IPS-18c (cell line): Measurements from ENCODE around the gene KATNAL2.
A peak's percentile ranks its signal among the peaks of the same experiment; 100 is the strongest.

Source experiments
- H3K4me3 ChIP-seq: 2 replicates; pipeline ENCODE4 v1.7.0; 2013; ENCODE audit warnings: low read depth, mild to moderate bottlenecking, low read length, moderate library complexity; ENCODE audit not compliant: insufficient read depth
- H3K9me3 ChIP-seq: one replicate; pipeline ENCODE4 v1.6.1; 2013; ENCODE audit warnings: mild to moderate bottlenecking, low read length, moderate library complexity; ENCODE audit not compliant: control insufficient read depth, insufficient read depth

Gene KATNAL2

DNA sequence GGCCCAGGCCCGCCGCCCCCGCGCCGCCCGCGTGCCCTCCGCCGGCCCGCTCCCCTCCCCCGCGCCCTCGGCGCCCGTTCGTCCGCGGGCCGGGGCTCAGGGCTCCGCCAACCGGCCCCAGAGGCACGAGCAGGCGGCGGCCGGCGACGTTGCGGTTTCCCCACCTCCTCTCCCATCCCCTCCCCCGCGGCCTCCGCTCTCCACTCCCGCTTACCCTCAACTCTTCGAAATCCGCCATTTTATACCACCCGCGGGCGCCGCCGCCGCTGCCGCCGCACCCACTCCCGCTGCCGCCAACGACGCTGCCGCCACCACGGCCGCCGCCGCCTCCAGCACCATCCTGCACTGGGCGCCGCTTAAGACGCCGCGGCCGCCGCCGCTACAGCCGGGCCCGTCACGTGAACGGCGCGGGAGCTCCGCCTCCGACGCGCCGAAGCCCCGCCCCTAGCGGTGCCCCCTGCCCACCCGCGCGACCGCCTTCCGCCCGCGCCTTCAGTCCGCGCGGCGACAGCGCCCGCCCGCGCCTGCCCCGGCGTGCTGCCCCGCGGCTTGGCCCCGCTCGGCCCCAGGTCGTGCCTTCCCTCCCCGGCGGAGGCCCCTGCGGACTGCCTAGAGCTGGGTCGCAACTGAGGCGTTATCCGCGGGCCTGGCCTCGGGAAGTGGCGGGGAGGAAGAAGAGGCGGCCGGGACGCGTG, at the start of gene KATNAL2, which contains the start of gene PIAS2:
Gene KATNAL2, plus strand, starts transcription at position 495 of the 695 bp plus-strand sequence. CDS start 29,271 bp downstream, outside the sequence.
Gene PIAS2, minus strand, starts transcription at position 400 of the 695 bp plus-strand sequence. Its CDS starts 162 bp downstream, at position 238.
- Histone ChIP-seq H3K9me3 (no peaks in the 10 kb centered on the region), H3K4me3 (peak within 1 kb of the TSS; percentile 45)

DNA sequence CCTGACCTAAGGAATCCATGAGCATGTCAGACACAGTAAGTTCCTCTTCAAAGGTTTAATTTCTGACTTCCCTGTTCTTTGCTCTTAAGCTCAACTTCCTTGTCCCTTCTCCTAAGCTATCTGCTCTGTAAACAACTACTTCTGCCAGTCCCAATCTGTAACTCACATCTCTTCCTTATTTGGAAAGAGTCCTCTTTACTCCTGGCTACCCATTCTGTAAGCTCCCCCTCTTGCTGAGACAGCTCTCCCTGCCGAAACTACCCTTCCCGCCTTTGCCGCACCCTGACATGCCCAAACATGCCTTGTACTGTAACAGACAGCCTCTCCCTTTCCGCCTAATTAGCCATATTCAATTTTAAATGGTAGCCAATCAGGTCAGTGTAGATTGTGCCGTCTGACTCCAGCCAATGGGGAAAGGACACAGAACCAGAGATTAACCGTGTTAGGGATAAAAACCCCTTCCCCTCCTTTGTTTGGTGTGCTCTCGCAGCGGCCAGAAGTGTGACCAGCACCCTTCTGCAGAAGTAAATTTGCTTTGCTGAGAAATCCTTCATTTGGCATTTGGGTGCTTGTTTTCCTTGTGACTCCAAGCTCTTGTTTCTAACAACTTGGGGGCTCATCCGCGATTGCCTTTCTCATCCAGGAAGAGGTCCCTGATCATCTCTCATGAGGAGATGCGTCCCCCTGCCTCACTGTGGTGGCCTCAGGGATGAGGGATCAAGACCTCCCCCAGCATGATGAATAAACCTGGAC, 49.1 kb upstream of the KATNAL2 start:
- peak overlapping the region; percentile 4; the same call in 1 of the 2 replicates for H3K4me3 ChIP-seq

DNA sequence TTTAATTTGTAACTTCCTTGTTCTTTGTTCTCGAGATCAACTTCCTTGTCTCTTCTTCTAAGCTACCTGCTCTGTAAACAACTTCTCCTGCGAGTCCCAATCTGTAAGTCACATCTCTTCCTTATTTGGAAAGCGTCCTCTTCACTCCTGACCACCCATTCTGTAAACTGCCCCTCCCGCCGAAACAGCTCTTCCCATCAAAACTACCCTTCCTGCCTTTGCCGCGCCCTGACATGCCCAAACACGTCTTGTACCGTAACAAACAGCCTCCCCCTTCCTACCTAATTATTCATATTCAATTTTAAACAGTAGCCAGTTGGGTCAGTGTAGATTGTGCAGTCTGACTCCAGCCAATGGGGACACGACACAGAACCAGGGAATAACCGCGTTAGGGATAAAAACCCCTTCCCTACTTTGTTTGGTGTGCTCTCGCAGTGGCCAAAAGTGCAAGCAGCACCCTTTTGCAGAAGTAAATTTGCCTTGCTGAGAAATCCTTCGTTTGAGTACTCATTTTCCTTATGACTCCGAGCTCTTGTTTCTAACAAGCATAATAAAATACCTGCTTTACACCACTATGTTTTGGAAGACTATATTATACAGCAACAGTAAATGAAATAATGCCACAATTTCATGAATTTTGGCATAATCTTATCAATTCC, 39.9 kb upstream of the KATNAL2 start:
- no peak overlapping the region for H3K4me3 ChIP-seq
- H3K9me3 ChIP-seq = peaks cover 23% of the 10 kb centered on the region

More for the DNA sequence above, 49.1 kb upstream of the KATNAL2 start:
- peaks cover 20% of the 10 kb centered on the region for H3K9me3 ChIP-seq

DNA sequence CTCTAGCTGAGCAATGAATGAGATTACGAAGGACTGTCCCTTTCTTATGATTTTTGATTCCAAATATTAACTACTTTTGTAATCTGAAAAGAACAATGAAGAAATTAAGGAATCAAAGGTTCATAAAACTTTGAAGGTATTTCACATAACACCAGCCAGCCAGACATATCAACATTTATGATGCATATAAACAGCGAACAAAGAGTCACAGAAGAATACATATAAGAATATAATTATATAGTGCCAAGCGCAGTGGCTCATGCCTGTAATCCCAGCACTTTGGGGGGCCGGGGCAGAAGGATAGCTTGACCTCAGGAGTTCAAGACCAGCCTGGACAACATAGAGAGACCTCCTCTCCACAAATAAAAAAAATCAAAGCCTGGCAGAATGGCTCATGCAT, 34.2 kb upstream of the KATNAL2 start:
- peaks cover 11% of the 10 kb centered on the region for H3K9me3 ChIP-seq
- H3K4me3 ChIP-seq = no peak overlapping the region

DNA sequence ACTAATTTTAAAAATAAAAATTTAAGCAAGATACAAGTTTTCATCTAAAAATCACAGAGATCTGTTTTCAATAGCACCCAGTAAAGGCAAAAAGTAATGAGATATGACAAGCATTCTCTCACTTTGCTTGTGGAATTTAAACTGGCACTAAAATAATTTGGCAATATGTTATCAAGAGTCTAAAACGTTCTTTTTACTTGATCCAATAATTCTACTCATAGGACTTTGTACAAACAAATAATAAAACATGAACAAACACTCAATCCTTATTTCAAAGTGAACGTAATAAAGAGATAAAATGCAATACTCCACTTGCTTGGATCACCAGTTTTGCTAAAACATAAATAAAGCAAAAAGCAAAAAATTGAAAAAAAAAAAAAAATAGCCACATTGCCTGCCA, 30.5 kb upstream of the KATNAL2 start:
- no peak overlapping the region for H3K4me3 ChIP-seq
- peaks cover 8% of the 10 kb centered on the region for H3K9me3 ChIP-seq

DNA sequence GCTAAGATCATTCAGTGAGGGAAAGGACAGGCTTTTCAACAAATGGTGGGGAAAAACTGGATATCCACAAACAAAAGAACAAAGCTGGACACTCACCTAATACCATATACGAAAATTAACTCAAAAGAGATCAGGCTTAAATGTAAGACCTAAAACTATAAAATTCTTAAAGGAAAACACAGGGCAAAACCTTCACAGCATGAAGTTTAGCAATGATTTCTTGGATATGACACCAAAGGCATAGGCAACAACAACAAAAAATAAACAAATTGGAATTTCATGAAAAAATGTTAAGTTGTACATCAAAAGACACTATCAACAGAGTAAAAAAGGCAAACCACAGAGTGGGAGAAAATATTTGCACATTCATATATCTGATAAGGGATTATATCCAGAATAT, 28.4 kb upstream of the KATNAL2 start:
- no peak overlapping the region for H3K4me3 ChIP-seq
- peaks cover 8% of the 10 kb centered on the region for H3K9me3 ChIP-seq

DNA sequence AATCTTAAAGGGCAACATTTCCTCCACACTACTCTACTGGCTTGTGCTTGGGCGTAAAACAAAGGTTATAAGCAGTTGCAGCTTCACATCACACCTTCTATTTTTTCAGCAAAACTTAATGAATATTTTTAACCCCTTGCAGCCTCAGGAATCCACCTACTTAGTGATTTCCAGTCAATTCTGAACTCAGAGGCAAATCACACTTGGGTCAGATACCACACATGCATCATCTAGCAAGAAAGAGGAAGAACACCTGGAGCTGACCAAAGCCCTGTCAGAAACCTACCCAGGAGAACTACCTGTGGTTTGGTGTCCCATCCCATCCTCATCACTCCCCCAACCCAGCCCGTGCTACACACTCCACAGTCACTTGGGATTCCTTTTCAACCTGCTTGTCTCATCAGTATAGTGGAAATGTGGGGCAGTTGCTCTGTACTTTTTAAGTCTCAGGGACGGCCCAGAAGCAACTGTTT, 25.6 kb upstream of the KATNAL2 start:
- H3K4me3 ChIP-seq = no peak overlapping the region
- peaks cover 8% of the 10 kb centered on the region for H3K9me3 ChIP-seq

- Histone ChIP-seq H3K9me3 (peaks cover 5% of the 10 kb centered on the region), H3K4me3 (no peak overlapping the region)
Measured at GRCh38 chr18:46892842-46893241, 24.6 kb upstream of the KATNAL2 start.

- Histone ChIP-seq H3K4me3 (no peak overlapping the region), H3K9me3 (peaks cover 4% of the 10 kb centered on the region)
Measured at GRCh38 chr18:46893360-46893759, 24.0 kb upstream of the KATNAL2 start.

- Histone ChIP-seq H3K4me3 (no peak overlapping the region), H3K9me3 (no peaks in the 10 kb centered on the region)
Measured at GRCh38 chr18:46894124-46894523, 23.3 kb upstream of the KATNAL2 start.

DNA sequence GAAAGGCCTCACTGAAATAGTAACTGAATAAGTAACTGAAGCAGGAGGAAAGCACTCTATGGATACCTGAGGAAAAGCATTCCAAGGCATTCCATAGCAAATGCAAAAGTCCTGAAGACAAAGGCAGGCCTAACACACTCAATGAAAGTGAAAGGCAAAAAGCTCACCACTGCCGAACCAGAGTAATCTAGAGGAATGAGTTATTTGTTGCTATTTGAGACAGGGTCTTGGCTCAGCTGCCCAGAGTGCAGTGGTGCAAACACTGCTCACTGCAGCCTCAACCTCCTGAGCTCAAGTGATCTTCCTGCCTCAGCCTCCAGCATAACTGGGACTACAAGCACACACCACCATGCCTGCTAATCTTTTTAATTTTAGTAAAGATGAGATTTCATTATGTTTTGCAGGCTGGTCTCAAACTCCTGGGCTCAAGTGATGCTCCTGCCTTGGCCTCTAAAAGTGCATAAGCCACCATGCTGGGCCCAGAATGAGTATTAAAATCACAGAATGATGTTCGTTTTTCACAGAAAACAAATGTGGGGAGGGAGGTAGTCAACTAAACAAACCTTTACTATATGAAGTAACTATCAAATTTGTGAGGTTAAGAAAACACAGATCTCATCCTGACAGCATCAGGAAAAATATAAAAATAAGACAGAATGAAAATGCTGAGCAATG, 18.0 kb upstream of the KATNAL2 start:
- no peaks in the 10 kb centered on the region for H3K9me3 ChIP-seq
- no peak overlapping the region for H3K4me3 ChIP-seq

GRCh38 chr18:46903406-46903805, 14.0 kb upstream of the KATNAL2 start:
- Histone ChIP-seq H3K9me3 (no peaks in the 10 kb centered on the region), H3K4me3 (no peak overlapping the region)

GRCh38 chr18:46909497-46909896, 7.9 kb upstream of the KATNAL2 start:
- Histone ChIP-seq H3K4me3 (no peak overlapping the region), H3K9me3 (no peaks in the 10 kb centered on the region)

GRCh38 chr18:46910856-46911255, 6.5 kb upstream of the KATNAL2 start:
- H3K9me3 ChIP-seq = no peaks in the 10 kb centered on the region
- H3K4me3 ChIP-seq = no peak overlapping the region

DNA sequence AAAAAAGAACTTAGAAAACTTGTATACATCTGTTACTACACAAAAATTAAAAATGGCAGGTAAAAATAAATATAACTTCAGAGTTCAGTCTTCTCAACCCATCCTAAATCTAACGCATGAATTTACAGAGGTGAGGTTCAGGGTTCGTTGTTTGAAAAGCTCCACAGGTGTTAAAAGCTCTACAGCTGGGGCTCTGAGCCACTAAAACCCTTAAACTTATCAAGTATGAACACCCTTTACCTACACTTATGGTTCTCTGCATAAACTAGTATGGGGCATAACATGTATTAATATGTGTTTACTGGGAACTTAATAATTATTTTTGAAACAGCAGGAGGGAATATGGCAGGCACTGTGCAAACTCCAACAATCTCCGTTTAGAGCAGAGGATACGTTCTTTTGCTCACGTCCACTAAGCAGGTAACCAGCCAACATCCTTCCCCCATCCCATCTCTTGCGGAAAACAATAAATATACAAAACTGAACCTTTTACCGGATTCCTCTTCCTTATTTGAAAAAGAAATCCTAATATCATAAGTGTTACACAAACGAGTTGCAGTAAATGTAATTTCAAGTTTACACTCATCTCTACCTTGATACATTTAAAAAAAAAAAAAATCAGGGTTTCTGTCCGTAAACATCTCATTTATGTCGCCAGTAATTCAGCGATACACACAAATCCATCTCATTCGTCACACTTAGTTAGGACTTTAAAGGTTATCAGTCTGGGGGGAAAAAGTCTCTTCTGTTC, 1.4 kb upstream of the KATNAL2 start:
- Histone ChIP-seq H3K4me3 (peak overlapping the region; percentile 45), H3K9me3 (no peaks in the 10 kb centered on the region)

DNA sequence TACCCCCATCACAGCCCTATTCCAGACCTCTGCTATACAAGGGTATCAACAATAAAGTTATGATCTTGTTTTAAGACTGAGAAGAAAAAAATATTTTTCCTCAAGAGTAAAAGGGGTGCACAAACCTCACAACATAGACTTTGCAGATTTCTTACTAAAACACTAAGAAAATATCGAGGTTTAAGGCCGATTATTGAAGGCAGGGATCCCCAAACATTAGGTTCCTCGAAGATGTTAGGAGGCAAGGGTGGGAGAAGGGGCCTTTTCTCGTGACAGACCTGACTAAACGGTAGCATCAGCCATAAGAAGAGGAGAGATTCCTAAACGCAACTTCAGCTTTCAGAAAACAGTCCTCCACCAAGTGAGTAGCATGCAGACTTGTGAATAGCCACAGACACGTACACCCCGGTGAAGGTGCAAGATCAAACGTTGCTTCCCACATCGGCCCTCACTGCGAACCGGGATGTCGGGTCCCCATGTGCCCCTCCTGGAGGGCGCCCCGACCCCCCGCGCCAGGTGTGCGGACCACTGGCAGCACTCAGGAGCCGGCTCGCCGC, 773 bp upstream of the KATNAL2 start:
- H3K9me3 ChIP-seq = no peaks in the 10 kb centered on the region
- H3K4me3 ChIP-seq = peak overlapping the region; percentile 45
